Mucosa of descending colon (tissue), 3 donors: ENCODE measurements around the gene SLC26A1. TPM values are rescaled to one million over a fixed set of nuclear protein-coding genes. Genes with fewer than 3 reads are reported as not detected.

Source experiments
- ATAC-seq: fragments of 200-7000 bp; cut with Tn5 transposase; one replicate; pipeline ENCODE4 v1.9.1; 2020; ENCODE audit warnings: mild to moderate bottlenecking, moderate library complexity
- DNase-seq, 3 donors: peaks; one replicate each; pipeline ENCODE4 v3.0.0-alpha.2; 2020
- H3K36me3 ChIP-seq: fragments of 200-600 bp; one replicate; pipeline ENCODE4 v1.8.0; 2021; ENCODE audit warnings: low read depth, mild to moderate bottlenecking
- H3K4me1 ChIP-seq: fragments of 200-600 bp; one replicate; pipeline ENCODE4 v1.8.0; 2021; ENCODE audit warnings: low read depth, mild to moderate bottlenecking
- H3K4me3 ChIP-seq: fragments of 200-600 bp; one replicate; pipeline ENCODE4 v1.8.0; 2021; ENCODE audit warnings: mild to moderate bottlenecking
- H3K9me3 ChIP-seq: fragments of 200-600 bp; one replicate; pipeline ENCODE4 v1.8.0; 2021; ENCODE audit warnings: mild to moderate bottlenecking
- intact Hi-C, 2 donors: fragments of 100-400 bp; cut with DNase I in 1 of 2; cut with micrococcal nuclease in 1 of 2; formaldehyde crosslinking; loops; one replicate each; pipeline versions ENCODE4 v1.11.0 to v1.11.1; 2022; cut with DNase I, micrococcal nuclease
- total RNA-seq, 3 donors: library from RNA; stranded (reverse); fragmentation: NEBNext Ultra II Directional in 2 of 3; extraction: Animal tissue kit (Norgen Biotek cat#: 25700) in 2 of 3; gene quantifications; one replicate each; pipeline versions ENCODE4 v1.2.1 to v1.2.4, GENCODE V29; 2021 to 2023
- TF ChIP-seq, protein P1 (sequence below): fragments of 200-600 bp; IDR thresholded peaks from one replicate; pipeline ENCODE4 v1.8.0; 2022; ENCODE audit warnings: antibody characterized with exemption, mild to moderate bottlenecking
- donor health status: DM: no; HTN: no; CAD: no; lungs with moderate emphysema.
- donor health status: DM: no; HTN: no; CAD: no.
- donor health status: DM: no; HTN: yes; CAD: no.

Gene SLC26A1
- total RNA-seq, 3 donors from 2014 or later: 0.85 to 2.8 (median 1.9) TPM

DNA sequence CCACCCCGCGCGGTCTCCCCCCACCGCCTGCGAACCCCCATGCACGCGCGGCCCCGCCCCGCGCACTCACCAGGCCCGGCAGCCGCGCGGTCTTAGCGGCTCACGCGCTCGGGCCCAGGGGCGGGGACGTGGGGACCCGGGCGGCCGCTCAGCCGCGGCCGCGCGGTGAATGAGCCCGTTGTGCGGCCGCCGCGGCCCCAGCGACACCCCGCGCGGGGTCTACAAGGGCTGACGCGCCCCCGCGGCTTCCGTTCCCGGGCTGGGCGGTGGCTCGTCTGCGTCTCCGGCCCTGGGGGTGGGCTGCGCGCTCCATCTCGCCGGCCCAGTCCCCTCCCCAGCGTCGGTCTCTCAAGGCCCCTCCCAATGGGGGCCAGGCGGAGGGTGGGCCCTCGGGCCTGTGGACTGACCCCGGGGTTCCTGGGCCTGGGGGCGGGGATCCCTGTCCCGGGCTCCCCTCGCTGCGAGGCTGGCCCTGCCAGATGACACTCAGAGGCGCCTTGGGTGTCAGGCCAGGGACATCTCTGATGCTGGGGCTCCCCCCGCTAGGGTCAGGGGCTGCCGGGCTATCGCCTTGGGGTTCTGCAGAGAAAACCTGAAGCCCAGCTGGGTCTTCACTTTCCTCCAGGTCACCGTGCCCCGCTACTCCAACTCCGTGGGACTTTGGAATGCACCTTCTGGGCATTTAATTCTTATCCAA lies 4.3 kb upstream of the SLC26A1 start:
- ATAC-seq: no peak
- intact Hi-C loops: no loop called here
- no peak overlapping the region for H3K4me3 ChIP-seq

DNA sequence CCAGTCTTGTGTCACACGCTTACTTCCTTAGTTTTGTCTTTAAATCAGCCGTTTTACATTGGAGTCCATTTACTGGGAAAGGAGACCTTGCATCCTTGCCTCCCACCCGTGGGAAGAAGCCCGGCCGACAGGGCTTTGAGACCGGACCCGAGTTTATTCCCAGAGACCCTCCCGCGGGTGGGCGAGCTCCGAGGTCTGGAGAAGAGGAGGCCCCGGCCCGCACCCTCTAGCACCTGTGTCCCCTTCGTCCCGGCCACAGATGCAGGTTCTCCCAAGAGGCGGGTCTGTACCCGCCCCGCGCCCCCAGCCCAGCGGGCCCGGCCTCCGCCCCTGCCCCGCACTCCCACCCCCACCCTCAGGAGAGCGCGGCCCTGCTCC lies 3.8 kb upstream of the SLC26A1 start:
- TF ChIP-seq, protein P1, sequence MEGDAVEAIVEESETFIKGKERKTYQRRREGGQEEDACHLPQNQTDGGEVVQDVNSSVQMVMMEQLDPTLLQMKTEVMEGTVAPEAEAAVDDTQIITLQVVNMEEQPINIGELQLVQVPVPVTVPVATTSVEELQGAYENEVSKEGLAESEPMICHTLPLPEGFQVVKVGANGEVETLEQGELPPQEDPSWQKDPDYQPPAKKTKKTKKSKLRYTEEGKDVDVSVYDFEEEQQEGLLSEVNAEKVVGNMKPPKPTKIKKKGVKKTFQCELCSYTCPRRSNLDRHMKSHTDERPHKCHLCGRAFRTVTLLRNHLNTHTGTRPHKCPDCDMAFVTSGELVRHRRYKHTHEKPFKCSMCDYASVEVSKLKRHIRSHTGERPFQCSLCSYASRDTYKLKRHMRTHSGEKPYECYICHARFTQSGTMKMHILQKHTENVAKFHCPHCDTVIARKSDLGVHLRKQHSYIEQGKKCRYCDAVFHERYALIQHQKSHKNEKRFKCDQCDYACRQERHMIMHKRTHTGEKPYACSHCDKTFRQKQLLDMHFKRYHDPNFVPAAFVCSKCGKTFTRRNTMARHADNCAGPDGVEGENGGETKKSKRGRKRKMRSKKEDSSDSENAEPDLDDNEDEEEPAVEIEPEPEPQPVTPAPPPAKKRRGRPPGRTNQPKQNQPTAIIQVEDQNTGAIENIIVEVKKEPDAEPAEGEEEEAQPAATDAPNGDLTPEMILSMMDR: no peak
- no peaks in the 10 kb centered on the region for H3K9me3 ChIP-seq
- H3K36me3 ChIP-seq: no peaks in the 10 kb centered on the region
- ATAC-seq (no peak), DNase-seq (no peak)
- intact Hi-C loops: no loop called here
- peaks cover 33% of the 10 kb centered on the region for H3K4me1 ChIP-seq
- H3K4me3 ChIP-seq: no peak overlapping the region

More for the DNA sequence above, 4.3 kb upstream of the SLC26A1 start:
- DNase-seq: peak in 1 of 3 donors; percentile 49
- H3K9me3 ChIP-seq: no peaks in the 10 kb centered on the region
- H3K4me1 ChIP-seq: peaks cover 33% of the 10 kb centered on the region
- no peaks in the 10 kb centered on the region for H3K36me3 ChIP-seq
- TF ChIP-seq, protein P1: no peak

DNA sequence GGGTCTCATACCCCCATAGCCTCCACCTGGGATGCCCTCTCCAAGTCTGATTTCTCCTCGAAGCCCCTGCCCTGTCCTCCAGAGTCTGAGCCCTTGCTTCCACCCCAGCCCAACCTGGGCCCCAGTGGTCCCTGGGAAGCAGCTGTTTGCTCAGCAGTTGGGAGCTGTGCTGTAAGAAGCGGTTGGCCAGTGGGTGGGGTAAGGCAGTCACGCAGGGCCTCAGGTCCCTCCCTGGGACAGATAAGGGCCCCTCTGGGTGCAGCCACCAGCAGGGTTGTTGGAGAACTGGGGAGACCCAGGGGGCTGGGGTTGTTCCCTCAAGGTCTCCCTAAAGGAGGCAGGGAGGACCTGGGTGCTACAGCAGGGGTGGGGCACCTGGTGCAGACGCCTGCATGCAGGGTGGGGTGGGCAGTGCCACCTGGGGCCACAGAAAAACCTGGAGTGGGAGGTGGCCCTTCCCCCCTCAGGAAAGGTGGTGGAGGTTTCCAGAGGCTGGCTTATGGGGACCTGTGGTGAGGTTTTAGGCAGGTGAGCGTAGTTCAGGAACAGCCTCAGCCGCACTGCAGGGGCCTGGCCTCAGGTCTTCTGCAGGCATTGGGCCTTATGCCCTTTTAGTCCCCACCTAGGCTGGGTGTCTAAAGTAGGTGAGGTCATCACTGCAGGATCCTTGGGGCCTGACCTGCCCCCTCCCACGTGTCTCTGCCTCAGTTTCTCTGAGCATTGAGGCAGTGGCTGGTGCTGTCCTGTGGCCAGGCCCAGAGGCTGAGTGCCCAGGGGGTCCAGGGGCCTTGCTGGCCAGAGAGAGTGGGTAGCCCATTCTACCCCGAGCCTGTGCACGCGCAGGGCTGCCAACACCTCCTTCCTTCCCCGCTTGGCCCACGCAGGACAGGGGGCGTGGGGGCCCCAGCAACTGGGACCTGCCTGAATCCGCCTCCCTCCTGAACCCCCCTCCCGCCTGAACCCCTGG lies 3.1 kb upstream of the SLC26A1 start:
- TF ChIP-seq, protein P1: no peak
- no peaks in the 10 kb centered on the region for H3K36me3 ChIP-seq
- no peak overlapping the region for H3K4me3 ChIP-seq
- H3K4me1 ChIP-seq: peaks cover 32% of the 10 kb centered on the region
- DNase-seq: peak in 1 of 3 donors; percentile 49
- ATAC-seq: no peak
- H3K9me3 ChIP-seq: no peaks in the 10 kb centered on the region
- intact Hi-C loops: no loop called here

DNA sequence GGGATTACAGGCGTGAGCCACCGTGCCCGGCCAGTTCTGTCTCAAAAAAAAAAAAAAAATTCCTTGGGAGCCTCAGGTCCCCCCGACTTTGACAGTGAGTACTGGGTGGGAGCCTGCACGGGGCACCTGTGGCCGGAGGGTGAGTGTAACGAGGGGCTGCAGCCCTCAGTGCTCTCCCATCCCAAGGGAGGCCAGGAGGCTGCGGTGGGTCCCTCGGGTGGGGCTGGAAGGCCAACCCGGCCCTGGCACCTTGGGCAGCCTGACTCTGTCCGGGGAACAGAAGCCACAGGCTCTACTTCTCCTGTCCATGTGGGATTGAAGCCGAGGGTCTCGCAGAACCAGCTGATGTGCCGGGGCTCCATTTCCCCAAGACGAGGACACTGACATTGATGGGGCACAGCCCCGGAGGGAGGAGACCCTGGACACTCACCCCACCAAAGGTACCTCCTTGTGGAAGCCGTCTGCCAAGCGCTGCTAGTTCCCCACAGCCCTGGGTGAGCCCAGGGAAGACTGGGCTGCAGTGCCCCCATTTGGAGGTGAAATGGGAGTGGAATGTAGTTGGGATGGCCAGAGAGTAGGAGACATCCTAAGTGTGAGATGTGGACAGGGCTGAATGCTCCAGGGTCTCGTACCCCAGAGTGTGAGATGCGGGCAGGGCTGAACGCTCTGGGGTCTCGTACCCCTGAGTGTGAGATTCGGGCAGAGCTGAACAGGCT lies 2.3 kb upstream of the SLC26A1 start:
- DNase-seq (no peak), ATAC-seq (no peak)
- Histone ChIP-seq H3K36me3 (no peaks in the 10 kb centered on the region), H3K9me3 (no peaks in the 10 kb centered on the region), H3K4me3 (no peak overlapping the region), H3K4me1 (peaks cover 32% of the 10 kb centered on the region)
- intact Hi-C loops: no loop called here
- TF ChIP-seq, protein P1: no peak

DNA sequence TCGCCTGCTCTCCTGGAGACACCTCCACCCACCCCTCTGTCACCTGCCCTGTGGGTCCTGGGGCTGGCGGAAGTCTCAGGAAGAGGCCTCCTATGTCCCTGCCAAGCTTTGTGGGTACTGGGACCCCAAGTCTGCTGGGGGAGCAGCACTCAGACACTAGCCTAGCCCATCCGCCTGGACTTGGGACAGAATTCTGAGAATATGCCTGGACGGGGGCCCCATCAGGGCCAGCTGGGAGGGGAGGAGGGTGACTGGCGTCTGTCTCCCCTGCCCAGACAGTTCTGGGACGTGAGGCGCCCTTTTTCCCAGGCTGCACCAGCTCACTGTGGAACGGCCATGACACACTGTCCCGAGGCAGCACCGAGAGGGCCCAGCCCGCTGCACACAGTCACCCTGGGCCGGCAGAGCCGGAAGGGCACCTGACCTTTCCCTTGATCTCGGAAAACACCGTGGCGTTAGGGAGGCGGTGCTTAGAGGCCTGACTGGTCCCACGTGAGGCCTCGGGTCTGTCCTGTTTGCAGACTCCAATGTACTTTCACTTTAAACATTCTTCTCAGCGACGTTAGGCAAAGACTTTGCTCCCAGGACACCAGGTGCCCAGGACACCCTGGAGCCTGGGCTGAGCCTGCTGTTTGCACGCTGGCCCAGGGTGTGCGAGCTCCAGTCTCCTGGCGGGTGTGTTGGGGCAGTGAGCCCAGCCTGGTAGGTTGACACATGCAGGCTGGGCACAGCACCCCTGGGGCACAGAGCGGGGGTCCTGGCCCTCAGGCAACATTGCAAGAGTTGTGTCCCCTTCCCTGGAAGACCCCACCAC lies 700 bp downstream of the SLC26A1 start:
- Histone ChIP-seq H3K36me3 (no peaks in the 10 kb centered on the region), H3K9me3 (no peaks in the 10 kb centered on the region), H3K4me1 (peaks cover 36% of the 10 kb centered on the region), H3K4me3 (peak overlapping the region; percentile 9)
- ATAC-seq (peak; percentile 84), DNase-seq (peak; percentile 88 to 89 (median 89))
- TF ChIP-seq, protein P1: no peak
- intact Hi-C loops: no loop called here
